Activated gamma-delta T cell (primary cell): Measurements from ENCODE around the gene SPOCK1.

Experiments
- DNase-seq: peaks from one replicate; lab custom pipeline; 2025; lab: John Stamatoyannopoulos, UW

The SPOCK1 gene

DNA sequence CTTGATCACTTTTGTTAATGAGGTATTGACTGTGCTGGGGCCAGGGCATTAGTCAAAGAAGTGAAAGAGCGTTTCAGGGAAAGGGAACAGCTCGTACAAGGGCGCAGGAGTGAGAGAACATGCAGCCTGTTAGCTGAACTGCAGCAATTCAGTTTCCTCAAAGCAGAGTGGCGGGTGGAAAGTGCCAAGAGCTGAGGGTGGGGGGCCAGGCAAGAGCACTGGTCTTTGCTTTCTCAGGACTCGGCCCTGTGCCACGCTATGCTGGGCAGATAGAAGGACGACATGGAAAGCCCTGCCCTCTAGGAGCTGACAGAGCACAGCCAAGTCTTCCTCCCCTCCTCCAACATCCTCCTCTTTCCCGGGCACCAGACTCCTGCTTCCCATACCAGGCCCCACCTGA lies 304.8 kb downstream of the SPOCK1 start:
- no peak for DNase-seq

GRCh38 chr5:137192293-137192743 lies 306.8 kb downstream of the SPOCK1 start:
- no peak for DNase-seq

DNA sequence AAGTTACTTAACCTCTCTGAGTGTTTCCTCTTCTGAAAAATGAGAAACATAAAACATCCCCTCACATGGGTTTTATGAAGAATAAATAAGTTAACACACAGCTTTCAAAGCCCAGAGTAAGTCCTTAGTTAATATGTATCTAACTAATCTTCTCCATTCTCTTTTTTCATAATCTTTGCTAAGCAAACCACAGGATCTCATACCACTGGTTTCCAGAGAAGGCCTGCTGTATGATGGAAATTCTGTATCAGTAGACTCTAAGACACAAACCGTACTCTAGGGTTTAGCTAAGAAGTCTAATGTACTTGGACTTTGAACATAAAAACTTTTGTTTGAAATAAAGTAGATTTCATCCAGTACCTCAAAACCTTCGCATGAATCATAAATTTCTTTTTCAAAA lies 307.9 kb downstream of the SPOCK1 start:
- DNase-seq, result no peak

- DNase-seq, result no peak
These were observed 308.7 kb downstream of the SPOCK1 start for GRCh38 chr5:137190441-137190840.

- DNase-seq, result no peak
These were observed 309.1 kb downstream of the SPOCK1 start for GRCh38 chr5:137190031-137190430.

DNA sequence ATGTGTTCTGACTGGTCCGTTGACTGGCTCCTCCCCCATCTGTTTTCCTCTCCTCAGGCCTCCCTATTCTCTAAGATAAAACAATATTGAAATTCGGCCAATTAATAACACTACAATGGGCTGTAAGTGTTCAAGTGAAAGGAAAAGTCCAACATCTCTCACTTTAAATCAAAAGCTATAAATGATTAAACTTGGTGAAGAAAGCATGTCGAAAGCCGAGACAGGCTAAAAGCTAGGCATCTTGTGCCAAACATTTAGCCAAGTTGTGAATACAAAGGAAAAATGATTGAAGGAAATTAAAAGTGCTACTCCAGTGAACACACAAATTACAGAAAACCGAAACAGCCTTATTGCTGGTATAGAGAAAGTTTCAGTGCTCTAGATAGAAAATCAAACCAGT lies 310.6 kb downstream of the SPOCK1 start:
- DNase-seq, result no peak

GRCh38 chr5:137186759-137187461 lies 312.2 kb downstream of the SPOCK1 start:
- DNase-seq, result no peak

GRCh38 chr5:137185193-137185592 lies 313.9 kb downstream of the SPOCK1 start:
- no peak for DNase-seq

DNA sequence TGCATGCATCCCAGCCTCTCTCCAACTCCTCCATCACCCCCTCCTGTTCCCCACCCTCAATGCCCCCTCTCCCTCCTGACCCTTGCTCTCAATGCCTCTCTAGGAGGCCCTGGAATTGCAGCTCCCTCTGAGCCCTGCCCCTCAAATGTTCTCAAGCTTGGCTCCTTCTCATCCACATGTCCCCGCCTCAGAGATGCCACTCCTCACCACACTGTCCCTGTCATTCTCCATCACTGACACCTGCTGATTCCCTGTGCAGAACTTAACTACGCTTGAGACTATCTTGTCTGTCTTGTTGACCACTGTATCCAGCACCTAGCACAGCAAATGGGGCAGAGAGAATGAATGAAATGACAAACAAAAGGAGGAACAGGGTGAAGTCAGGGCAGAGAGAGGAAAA lies 314.4 kb downstream of the SPOCK1 start:
- no peak for DNase-seq

- no peak for DNase-seq
These were observed 316.6 kb downstream of the SPOCK1 start for GRCh38 chr5:137182576-137182975.

DNA sequence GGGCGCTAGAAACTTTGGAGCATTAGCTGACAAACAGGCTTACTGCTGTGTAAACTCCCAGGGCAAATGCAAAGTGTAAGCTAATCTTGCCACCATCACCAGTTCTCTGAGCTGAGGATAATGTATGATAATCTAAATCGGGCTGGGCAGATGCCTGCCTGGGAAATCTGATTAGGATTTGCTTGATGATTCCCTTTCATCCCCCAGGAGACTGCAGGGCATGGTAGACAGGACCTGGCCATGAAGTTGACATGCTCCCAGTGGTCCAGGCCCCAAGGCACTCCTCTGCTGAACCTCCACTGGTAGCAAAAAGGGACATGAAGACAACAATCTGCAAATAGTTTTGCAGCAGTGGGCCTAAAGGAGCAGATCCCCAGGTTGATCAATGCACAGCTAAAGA lies 317.5 kb downstream of the SPOCK1 start:
- no peak for DNase-seq

DNA sequence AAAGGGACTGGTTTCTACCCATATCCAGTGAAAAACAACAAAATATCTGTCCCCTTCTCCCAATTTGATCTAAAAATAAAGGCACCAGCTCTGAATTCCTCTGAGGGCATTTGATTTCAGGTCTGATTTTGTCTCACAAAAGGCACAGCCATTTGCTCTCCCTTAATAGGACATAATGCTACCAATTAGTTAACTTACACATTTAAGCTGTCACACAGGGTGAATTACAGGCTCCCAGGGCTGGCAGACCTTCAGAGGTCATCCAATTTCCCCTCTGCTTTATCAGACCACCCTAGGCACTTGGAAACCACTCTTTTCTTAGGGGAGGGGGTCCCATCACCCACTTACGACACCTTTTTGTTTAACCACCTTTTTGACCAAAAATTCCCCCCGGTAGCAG lies 319.9 kb downstream of the SPOCK1 start:
- DNase-seq, result no peak

DNA sequence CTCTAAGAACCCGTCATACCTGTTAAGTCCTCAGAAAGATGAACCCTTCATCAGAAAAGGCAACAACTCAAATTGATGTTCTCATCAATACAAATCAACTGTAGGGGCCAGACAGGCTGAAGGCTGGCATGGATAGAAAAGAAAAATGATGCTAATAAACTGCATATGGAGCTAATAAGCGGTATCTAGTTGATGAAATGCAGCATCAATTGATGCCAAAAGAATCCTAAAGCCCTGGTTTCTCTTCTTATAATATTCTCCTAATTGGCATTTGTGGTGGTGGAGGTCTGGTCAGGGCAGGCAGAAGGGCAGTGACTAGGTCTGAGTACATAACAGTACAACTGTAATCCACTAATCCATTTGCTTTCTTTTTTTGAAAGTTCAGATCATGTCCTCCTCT lies 322.5 kb downstream of the SPOCK1 start:
- no peak for DNase-seq

DNA sequence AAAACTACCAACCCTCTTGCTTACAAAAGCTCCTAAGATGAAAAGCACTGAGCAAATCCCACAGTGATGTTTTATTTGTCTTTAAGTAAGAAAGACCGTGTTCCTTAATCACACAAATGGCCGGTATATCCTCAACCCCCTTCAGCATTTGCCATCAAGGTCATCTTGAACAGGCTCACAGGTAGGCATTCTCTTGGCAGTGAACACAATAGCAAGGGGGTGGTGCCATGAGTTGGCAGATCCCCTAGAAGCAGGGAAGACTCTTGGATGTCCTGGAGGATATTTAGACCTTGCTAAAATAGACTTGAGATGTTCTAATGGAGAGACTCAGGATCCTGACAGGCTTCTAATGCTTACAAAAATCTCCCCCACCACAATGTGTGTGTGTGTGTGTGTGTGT lies 323.0 kb downstream of the SPOCK1 start:
- no peak for DNase-seq

DNA sequence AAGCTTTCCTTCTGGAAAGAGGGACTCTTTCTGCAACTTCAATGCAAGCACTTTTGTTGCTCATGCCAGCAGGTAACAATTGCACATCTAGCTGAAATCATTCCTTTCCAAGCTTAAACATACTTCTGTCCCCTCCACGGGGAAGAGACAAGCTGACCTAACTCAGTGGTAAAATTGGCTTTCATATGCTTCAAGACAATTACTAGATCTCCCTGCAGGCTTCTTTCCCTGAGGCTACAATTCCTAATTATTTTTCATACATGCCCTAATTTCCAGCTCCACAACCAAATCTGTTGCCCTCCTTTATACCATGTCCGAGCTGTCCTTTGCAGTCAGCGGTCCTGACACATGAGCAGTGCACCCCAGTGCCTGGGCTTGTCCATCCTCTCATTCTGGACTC lies 324.9 kb downstream of the SPOCK1 start:
- no peak for DNase-seq

- DNase-seq, result no peak
These were observed 326.9 kb downstream of the SPOCK1 start for GRCh38 chr5:137172258-137172657.

DNA sequence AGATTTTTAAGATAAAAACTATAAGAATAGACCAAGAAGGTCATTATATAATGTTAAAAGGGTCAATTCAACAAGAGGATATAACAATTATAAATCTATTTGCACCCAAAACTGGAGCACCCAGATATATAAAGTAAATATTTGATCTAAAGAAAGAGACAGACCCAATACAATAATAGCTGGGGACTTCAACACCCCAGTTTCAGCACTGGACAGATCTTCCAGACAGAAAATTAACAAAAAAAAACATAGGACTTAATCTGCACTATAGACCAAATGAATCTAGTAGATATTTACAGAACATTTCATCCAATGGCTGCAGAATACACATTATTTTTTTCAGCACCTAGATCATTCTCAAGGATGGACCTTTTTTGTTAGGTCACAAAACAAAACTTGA lies 331.9 kb downstream of the SPOCK1 start:
- DNase-seq, result no peak

DNA sequence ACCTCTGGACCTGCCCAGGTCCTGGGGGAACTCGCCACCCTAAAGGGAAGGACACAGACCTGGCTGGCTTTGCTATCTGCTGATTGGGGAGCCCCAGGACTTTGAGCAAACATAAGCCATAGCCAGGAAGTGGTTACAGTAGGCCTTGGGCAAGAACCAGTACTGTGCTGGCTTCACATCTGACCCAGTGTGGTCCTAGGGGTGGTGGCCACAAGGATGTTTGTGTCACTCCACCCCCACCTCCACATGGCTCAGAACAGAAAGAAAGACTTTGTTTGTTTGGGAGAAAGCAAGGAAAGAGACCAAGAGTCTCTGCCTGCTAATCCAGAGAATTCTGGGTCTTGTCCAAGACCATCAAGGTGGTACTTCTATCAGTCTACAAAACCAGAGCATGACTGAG lies 334.2 kb downstream of the SPOCK1 start:
- DNase-seq, result no peak

DNA sequence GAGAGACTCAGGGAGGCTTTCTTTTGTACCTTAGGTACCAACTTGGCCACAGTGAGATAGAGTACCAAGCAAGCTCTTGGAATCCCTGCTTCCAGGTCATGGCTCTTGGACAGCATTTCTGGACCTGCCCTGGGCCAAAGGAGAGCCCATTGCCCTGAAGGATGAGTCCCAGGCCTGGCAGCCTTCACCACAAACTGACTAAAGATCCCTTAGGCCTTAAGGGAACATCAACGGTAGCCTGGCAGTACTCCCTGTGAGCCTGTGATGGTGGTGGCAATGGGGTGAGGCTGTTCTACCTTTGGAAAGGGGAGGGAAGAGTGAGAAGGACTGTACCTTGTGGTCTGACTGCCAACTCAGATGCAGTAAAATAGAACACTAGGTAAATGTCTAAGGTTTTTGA lies 334.6 kb downstream of the SPOCK1 start:
- DNase-seq, result no peak

DNA sequence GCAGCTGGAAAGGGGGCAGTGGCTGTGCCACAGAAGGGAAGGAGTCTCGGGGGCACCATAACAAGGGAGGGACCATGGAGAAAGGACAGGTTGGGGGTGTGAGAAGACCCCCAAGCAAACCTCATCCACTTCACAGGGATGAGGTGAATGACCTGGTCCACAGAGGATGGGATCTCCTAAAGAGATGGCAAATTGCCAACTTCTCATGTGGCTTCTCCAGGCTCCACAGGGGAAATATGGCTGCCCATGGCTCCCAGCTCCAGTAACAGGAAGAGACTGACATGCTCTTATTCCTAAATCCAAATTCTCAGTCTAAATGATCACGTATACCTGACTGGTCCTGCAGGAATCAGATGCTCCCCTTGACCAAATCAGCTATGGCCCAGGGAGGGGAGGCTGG lies 340.4 kb downstream of the SPOCK1 start:
- DNase-seq, result no peak

- DNase-seq, result no peak
These were observed 342.9 kb downstream of the SPOCK1 start for GRCh38 chr5:137156180-137156579.

DNA sequence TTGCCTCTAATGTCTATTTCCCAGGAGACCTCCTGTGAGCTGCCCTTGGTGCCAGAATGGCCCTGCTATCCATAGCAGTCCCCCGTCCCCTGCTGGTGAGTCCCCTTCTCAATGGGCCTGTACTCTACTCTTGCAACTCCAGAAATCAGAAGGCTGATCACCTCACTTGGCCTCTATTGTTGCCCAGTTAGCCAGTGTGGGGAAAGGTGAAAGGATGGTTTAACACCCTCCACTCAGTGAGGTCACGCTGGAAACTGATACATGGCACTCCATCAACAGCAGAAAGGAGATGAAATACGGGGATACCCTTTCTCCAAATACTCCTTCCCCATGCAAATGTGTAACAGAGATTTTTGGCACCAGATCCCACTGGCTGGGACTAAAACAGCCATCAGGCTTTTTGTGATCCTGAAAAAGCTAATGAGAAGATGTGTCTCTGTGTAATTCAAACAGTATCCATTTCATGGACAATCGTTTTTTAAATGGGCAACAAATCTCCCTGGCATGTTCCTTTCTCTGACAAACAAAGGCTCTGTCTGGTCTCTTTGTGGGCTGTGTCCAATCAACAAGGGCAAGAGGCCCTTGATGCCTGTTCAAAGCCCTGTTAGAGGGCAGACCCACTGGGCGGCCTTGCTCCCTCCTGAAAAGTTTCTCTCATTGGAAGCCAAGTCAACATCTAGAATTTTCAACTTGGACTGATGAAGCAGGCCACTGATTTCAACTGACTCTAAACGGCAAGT lies 343.7 kb downstream of the SPOCK1 start:
- no peak for DNase-seq

- no peak for DNase-seq
These were observed 346.5 kb downstream of the SPOCK1 start for GRCh38 chr5:137152616-137153015.

GRCh38 chr5:137148655-137149054 lies 350.5 kb downstream of the SPOCK1 start:
- no peak for DNase-seq
